ENCODE results near the gene MIOX. TPM values are rescaled to one million over a fixed set of nuclear protein-coding genes. Genes with fewer than 3 reads are reported as not detected.

Gene MIOX
- polyA plus RNA-seq (2014; cell fraction: cytosol; rRNA removed): 0.44 TPM in 1 of 2 replicates, not detected in the other
- 1.1 TPM in 1 of 2 replicates, not detected in the other for polyA plus RNA-seq (2014; cell fraction: nucleus; rRNA removed)

GRCh38 chr22:50486561-50487289 lies at the start of gene MIOX:
Gene MIOX, plus strand, starts transcription at chr22:50486859. Its CDS starts 39 bp downstream, at chr22:50486898.
- no peak for DNase-seq (ENCODE audit: low spot score)

GRCh38 chr22:50437511-50438304 lies 49.0 kb upstream of the MIOX start:
- no peak for DNase-seq (ENCODE audit: low spot score)

GRCh38 chr22:50438305-50439275 lies 48.1 kb upstream of the MIOX start:
- DNase-seq (ENCODE audit: low spot score): no peak

GRCh38 chr22:50439314-50439870 lies 47.3 kb upstream of the MIOX start:
- DNase-seq (ENCODE audit: low spot score): no peak

- DNase-seq (ENCODE audit: low spot score): no peak
Measured at GRCh38 chr22:50439871-50440331, 46.8 kb upstream of the MIOX start.

GRCh38 chr22:50440544-50441249 lies 46.0 kb upstream of the MIOX start:
- DNase-seq (ENCODE audit: low spot score): no peak

- DNase-seq (ENCODE audit: low spot score): no peak
Measured at GRCh38 chr22:50441428-50441993, 45.1 kb upstream of the MIOX start.

- DNase-seq (ENCODE audit: low spot score): no peak
Measured at GRCh38 chr22:50443197-50443596, 43.5 kb upstream of the MIOX start.

GRCh38 chr22:50443801-50444625 lies 42.6 kb upstream of the MIOX start:
- DNase-seq (ENCODE audit: low spot score): no peak

- DNase-seq (ENCODE audit: low spot score): no peak
Measured at GRCh38 chr22:50444663-50445062, 42.0 kb upstream of the MIOX start.

GRCh38 chr22:50445071-50445879 lies 41.4 kb upstream of the MIOX start:
- no peak for DNase-seq (ENCODE audit: low spot score)

GRCh38 chr22:50445880-50446707 lies 40.6 kb upstream of the MIOX start:
- no peak for DNase-seq (ENCODE audit: low spot score)

GRCh38 chr22:50446708-50447575 lies 39.7 kb upstream of the MIOX start:
- DNase-seq (ENCODE audit: low spot score): no peak

GRCh38 chr22:50447576-50448551 lies 38.8 kb upstream of the MIOX start:
- DNase-seq (ENCODE audit: low spot score): no peak

GRCh38 chr22:50452649-50453048 lies 34.0 kb upstream of the MIOX start:
- no peak for DNase-seq (ENCODE audit: low spot score)

Measured in SK-N-DZ (cell line).